Measurements from ENCODE around the gene COG7. TPM values are rescaled to one million over a fixed set of nuclear protein-coding genes. Genes with fewer than 3 reads are reported as not detected.

COG7 gene
- total RNA-seq, 4 donors from 2014 or later: 12.0 to 23.0 (median 13.3) TPM

GRCh38 chr16:23420011-23420410 is 33.0 kb downstream of the COG7 start:
- TF ChIP-seq, protein P1, sequence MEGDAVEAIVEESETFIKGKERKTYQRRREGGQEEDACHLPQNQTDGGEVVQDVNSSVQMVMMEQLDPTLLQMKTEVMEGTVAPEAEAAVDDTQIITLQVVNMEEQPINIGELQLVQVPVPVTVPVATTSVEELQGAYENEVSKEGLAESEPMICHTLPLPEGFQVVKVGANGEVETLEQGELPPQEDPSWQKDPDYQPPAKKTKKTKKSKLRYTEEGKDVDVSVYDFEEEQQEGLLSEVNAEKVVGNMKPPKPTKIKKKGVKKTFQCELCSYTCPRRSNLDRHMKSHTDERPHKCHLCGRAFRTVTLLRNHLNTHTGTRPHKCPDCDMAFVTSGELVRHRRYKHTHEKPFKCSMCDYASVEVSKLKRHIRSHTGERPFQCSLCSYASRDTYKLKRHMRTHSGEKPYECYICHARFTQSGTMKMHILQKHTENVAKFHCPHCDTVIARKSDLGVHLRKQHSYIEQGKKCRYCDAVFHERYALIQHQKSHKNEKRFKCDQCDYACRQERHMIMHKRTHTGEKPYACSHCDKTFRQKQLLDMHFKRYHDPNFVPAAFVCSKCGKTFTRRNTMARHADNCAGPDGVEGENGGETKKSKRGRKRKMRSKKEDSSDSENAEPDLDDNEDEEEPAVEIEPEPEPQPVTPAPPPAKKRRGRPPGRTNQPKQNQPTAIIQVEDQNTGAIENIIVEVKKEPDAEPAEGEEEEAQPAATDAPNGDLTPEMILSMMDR (IDR thresholded peaks at IDR 0.05): no peak
- no peak for ATAC-seq (ENCODE audit: low FRiP score)

GRCh38 chr16:23416816-23417215 is 36.2 kb downstream of the COG7 start:
- DNase-seq (ENCODE audit: low spot score): no peak
- TF ChIP-seq, protein P1 (IDR thresholded peaks at IDR 0.05): no peak
- no peak for ATAC-seq (ENCODE audit: low FRiP score)

More at GRCh38 chr16:23420011-23420410, 33.0 kb downstream of the COG7 start:
- no peak for DNase-seq (ENCODE audit: low spot score)

GRCh38 chr16:23414731-23415130 is 38.3 kb downstream of the COG7 start:
- ATAC-seq (ENCODE audit: low FRiP score) (no peak), DNase-seq (ENCODE audit: low spot score) (no peak)
- TF ChIP-seq, protein P1 (IDR thresholded peaks at IDR 0.05): no peak

GRCh38 chr16:23410176-23410575 is 42.8 kb downstream of the COG7 start:
- TF ChIP-seq, protein P1 (IDR thresholded peaks at IDR 0.05): no peak
- DNase-seq (ENCODE audit: low spot score) (no peak), ATAC-seq (ENCODE audit: low FRiP score) (no peak)

- TF ChIP-seq, protein P1 (IDR thresholded peaks at IDR 0.05): no peak
- DNase-seq (ENCODE audit: low spot score) (no peak), ATAC-seq (ENCODE audit: low FRiP score) (no peak)
Observed at GRCh38 chr16:23409522-23409921, 43.5 kb downstream of the COG7 start.

GRCh38 chr16:23408823-23409298 is 44.1 kb downstream of the COG7 start:
- TF ChIP-seq, protein P1 (IDR thresholded peaks at IDR 0.05): no peak
- DNase-seq (ENCODE audit: low spot score) (no peak), ATAC-seq (ENCODE audit: low FRiP score) (no peak)

DNA sequence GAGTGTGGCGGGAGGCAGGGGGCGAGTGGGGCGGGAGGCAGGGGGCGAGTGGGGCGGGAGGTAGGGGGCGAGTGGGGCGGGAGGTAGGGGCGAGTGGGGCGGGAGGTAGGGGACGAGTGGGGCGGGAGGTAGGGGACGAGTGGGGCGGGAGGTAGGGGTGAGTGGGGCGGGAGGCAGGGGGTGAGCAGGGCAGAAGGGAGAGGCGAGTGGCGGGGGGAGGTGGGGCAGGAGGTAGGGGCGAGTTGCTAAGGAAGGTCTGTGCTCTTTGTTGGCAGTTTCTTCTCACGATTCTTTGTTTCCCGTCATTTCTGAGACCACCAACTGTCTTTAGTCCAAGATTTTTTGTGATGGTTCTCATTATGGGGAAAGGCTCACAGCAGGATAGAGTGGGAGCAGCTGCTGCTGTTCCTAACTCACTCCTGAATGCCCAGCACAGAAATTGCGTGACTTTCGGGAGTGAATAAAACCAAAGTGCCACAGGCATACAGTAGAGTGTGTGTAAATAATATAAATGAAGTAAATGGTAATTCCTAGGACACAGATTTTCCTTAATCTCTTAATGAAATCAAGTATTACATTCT is 44.7 kb downstream of the COG7 start:
- TF ChIP-seq, protein P1 (IDR thresholded peaks at IDR 0.05): no peak
- DNase-seq (ENCODE audit: low spot score) (no peak), ATAC-seq (ENCODE audit: low FRiP score) (no peak)

All from omental fat pad (tissue), 4 donors.